IMR-90 (cell line): ENCODE data around the gene HSP90AA1. TPM values are rescaled to one million over a fixed set of nuclear protein-coding genes. Genes with fewer than 3 reads are reported as not detected.

Source experiments
- ATAC-seq: fragments of 200-7000 bp; cut with Tn5 transposase; 2 replicates; pipeline ENCODE4 v1.9.1; 2020; ENCODE audit warnings: low read depth, mild to moderate bottlenecking, moderate library complexity
- BruUV-seq: library from RNA; stranded (reverse); fragments of 400-500 nt; replicated peaks from 2 replicates; lab custom pipeline; 2021; lab: Mats Ljungman, UMichigan
- CTCF ChIA-PET: fragments of 300-600 bp; formaldehyde crosslinking; extraction: SDS; loops from one replicate; lab custom pipeline; 2021; ENCODE audit warnings: antibody characterized with exemption; lab: Yijun Ruan, JAX
- POLR2A ChIA-PET: fragments of 300-600 bp; sonication (Branson Sonifier 250); formaldehyde crosslinking; loops from one replicate; lab custom pipeline; 2022; ENCODE audit warnings: antibody characterized with exemption; ENCODE audit not compliant: unreplicated experiment; lab: Charles Lee
- DNase-seq: peaks from one replicate; pipeline ENCODE4 v3.0.0; 2013
- H2AFZ ChIP-seq: replicated peaks from 2 replicates; pipeline ENCODE3; 2013; ENCODE audit warnings: low read length, mild to moderate bottlenecking; ENCODE audit not compliant: poor library complexity
- H2AK5ac ChIP-seq: 2 replicates; pipeline ENCODE4 v1.6.1; 2013; ENCODE audit warnings: low read depth, low read length, inconsistent platforms
- H2AK9ac ChIP-seq: replicated peaks from 2 replicates; pipeline ENCODE3; 2013; ENCODE audit warnings: mild to moderate bottlenecking, low read depth, low read length, moderate library complexity; ENCODE audit not compliant: poor library complexity
- H2BK120ac ChIP-seq: 2 replicates; pipeline ENCODE4 v1.6.1; 2013; ENCODE audit warnings: low read depth, low read length, inconsistent platforms
- H2BK15ac ChIP-seq: 3 replicates; pipeline ENCODE4 v1.6.1; 2013; ENCODE audit warnings: low read depth, low read length, inconsistent platforms
- H2BK20ac ChIP-seq: 2 replicates; pipeline ENCODE4 v1.6.1; 2013; ENCODE audit warnings: low read depth, mild to moderate bottlenecking, inconsistent platforms, low read length, moderate library complexity
- H2BK5ac ChIP-seq: 2 replicates; pipeline ENCODE4 v1.6.1; 2013; ENCODE audit warnings: mild to moderate bottlenecking, low read depth, low read length, inconsistent platforms; ENCODE audit not compliant: poor library complexity, severe bottlenecking
- H3K14ac ChIP-seq: replicated peaks from 2 replicates; pipeline ENCODE4 v1.6.1; 2013; ENCODE audit warnings: low read depth, low read length, inconsistent platforms
- H3K18ac ChIP-seq: 2 replicates; pipeline ENCODE4 v1.6.1; 2013; ENCODE audit warnings: low read depth, low read length, control low read depth
- H3K23ac ChIP-seq: 2 replicates; pipeline ENCODE4 v1.6.1; 2013; ENCODE audit warnings: low read depth, low read length, inconsistent platforms
- H3K27ac ChIP-seq: 2 replicates; pipeline ENCODE4 v1.5.1; 2013; ENCODE audit warnings: mild to moderate bottlenecking, control low read depth, low read length; ENCODE audit not compliant: insufficient read depth
- H3K27me3 ChIP-seq: 2 replicates; pipeline ENCODE4 v1.6.1; 2013; ENCODE audit warnings: low read length; ENCODE audit not compliant: control insufficient read depth, insufficient read depth
- H3K36me3 ChIP-seq: 2 replicates; pipeline ENCODE4 v1.6.1; 2013; ENCODE audit warnings: low read length, mixed read lengths; ENCODE audit not compliant: control insufficient read depth, insufficient read depth
- H3K4ac ChIP-seq: 2 replicates; pipeline ENCODE4 v1.6.1; 2013; ENCODE audit warnings: low read depth, low read length, inconsistent platforms
- H3K4me1 ChIP-seq: 2 replicates; pipeline ENCODE4 v1.6.1; 2013; ENCODE audit warnings: low read length, mixed read lengths; ENCODE audit not compliant: control insufficient read depth, insufficient read depth
- H3K4me2 ChIP-seq: 2 replicates; pipeline ENCODE4 v1.6.1; 2013; ENCODE audit warnings: low read depth, mild to moderate bottlenecking, control low read depth, low read length, moderate library complexity
- H3K4me3 ChIP-seq: 2 replicates; pipeline ENCODE4 v1.5.1; 2013; ENCODE audit warnings: low read depth, mild to moderate bottlenecking, control low read depth, low read length, moderate library complexity; ENCODE audit not compliant: insufficient read depth
- H3K56ac ChIP-seq: 2 replicates; pipeline ENCODE4 v1.6.1; 2013; ENCODE audit warnings: low read length, inconsistent platforms; ENCODE audit not compliant: insufficient read depth; ENCODE audit errors: extremely low read depth
- H3K79me1 ChIP-seq, 2 experiments: 2 replicates each; pipeline ENCODE4 v1.6.1; 2013; ENCODE audit warnings: low read length in 2 of 2, inconsistent platforms in 1 of 2, low read depth in 1 of 2
- H3K9ac ChIP-seq: 2 replicates; pipeline ENCODE4 v1.6.1; 2013; ENCODE audit warnings: low read depth, low read length, control low read depth
- H3K9me1 ChIP-seq: 2 replicates; pipeline ENCODE4 v1.6.1; 2013; ENCODE audit warnings: low read length, inconsistent platforms; ENCODE audit not compliant: insufficient read depth
- H3K9me3 ChIP-seq: 2 replicates; pipeline ENCODE4 v1.6.1; 2013; ENCODE audit warnings: low read length; ENCODE audit not compliant: control insufficient read depth, insufficient read depth
- H4K20me1 ChIP-seq: 2 replicates; pipeline ENCODE4 v1.6.1; 2013; ENCODE audit warnings: low read length, inconsistent platforms; ENCODE audit not compliant: insufficient read depth
- H4K5ac ChIP-seq: 2 replicates; pipeline ENCODE4 v1.6.1; 2013; ENCODE audit warnings: mild to moderate bottlenecking, low read depth, low read length, control low read depth
- H4K8ac ChIP-seq, 2 experiments: 2 replicates each; pipeline ENCODE4 v1.6.1; 2013; ENCODE audit warnings: low read depth in 2 of 2, low read length in 2 of 2, control low read depth in 1 of 2, inconsistent platforms in 1 of 2
- H4K91ac ChIP-seq: 2 replicates; pipeline ENCODE4 v1.6.1; 2013; ENCODE audit warnings: low read depth, low read length, inconsistent platforms; ENCODE audit not compliant: insufficient read depth
- MAZ ChIP-seq: IDR thresholded peaks from 2 replicates; pipeline ENCODE4 v1.6.1; 2012; ENCODE audit warnings: low read depth, mild to moderate bottlenecking, low read length, improper control_type of control experiment, moderate library complexity, borderline replicate concordance
- WGBS, 2 experiments: methylation state at CpG; one replicate each; pipeline versions ENCODE4 v1.1.5 to v1.1.7; 2013; ENCODE audit warnings: missing lambda C conversion rate in 2 of 2; ENCODE audit not compliant: insufficient read length in 1 of 2; ENCODE audit errors: extremely low coverage in 2 of 2; 5-methylcytosine and 5-hydroxymethylcytosine counted together
- dilution Hi-C: fragments of 300-500 bp; cut with HindIII; formaldehyde crosslinking; loops from one replicate; pipeline ENCODE4 v1.14.3; 2018; ENCODE audit warnings: low sequenced_read_pairs; ENCODE audit not compliant: unreplicated experiment
- in situ Hi-C: fragments of 300-500 bp; cut with MboI; formaldehyde crosslinking; loops from 3 replicates; pipeline ENCODE4 v1.14.3; 2019; ENCODE audit warnings: low sequenced_read_pairs, inconsistent platforms, mixed read lengths
- intact Hi-C: fragments of 100-400 bp; cut with micrococcal nuclease; formaldehyde crosslinking; loops from 2 replicates; pipeline ENCODE4 v1.10.0; 2022
- polyA plus RNA-seq, 3 experiments: library from polyadenylated mRNA; depleted of rRNA; stranded (reverse); fragments of >200 nt; gene quantifications; 2 replicates each; pipeline ENCODE4 v1.2.3, GENCODE V29; 2012; ENCODE audit warnings: low replicate concordance in 1 of 3
- total RNA-seq: library from RNA; depleted of rRNA; stranded (reverse); fragments of >200 nt; gene quantifications from 2 replicates; pipeline ENCODE4 v1.2.3, GENCODE V29; 2012
- TF ChIP-seq, protein P1 (sequence below): conservative IDR thresholded peaks from 2 replicates; pipeline ENCODE4 v1.5.1; 2012; ENCODE audit warnings: mild to moderate bottlenecking, low read depth, low read length, improper control_type of control experiment

The HSP90AA1 gene
- total and polyA plus RNA-seq, 2 of the 4 experiments (the other 2 are of a cell fraction), result 535 to 578 TPM

DNA sequence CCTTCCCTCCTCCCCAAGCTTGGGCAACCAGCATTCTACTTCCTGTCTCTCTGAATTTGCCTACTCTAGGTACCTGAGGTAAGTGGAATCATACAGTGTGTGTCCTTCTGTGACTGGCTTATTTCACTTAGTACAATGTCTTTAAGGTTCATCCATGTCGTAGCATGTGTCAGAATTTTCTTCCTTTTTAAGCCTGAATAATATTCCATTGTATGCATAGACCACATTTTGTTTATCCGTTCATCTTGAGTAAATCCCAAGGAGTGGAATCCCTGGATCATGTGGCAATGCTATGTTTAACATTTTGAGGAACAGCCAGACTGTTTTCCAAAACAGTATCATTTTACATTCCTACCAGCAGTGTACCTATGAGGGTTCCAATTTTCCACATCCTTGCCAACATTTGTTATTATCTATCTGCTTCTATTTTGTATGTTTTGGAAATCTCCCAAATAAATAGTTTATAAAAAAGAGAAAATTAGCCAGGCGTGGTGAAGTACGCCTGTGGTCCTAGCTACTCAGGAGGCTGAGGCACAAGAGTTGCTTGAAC, 12.4 kb downstream of the HSP90AA1 start:
- Histone ChIP-seq H2BK120ac (peak overlapping the region; percentile 22; the same call in 1 of the 2 replicates), H3K14ac (no peak overlapping the region), H3K9ac (no peak overlapping the region), H2AFZ (no peak overlapping the region), H3K4me2 (no peak overlapping the region), H2BK20ac (no peak overlapping the region), H2AK9ac (peak overlapping the region; percentile 72), H3K27me3 (no peaks in the 10 kb centered on the region), H3K36me3 (peaks cover 18% of the 10 kb centered on the region), H3K18ac (peak overlapping the region; percentile 39; the same call in 1 of the 2 replicates), H4K20me1 (peaks cover 4% of the 10 kb centered on the region; the same call in 1 of the 2 replicates), H3K4ac (no peak overlapping the region), H4K91ac (no peak overlapping the region), H2BK5ac (peak overlapping the region; percentile 40), H4K5ac (no peak overlapping the region), H2AK5ac (peak overlapping the region; percentile 40; the same call in 1 of the 2 replicates), H3K23ac (peak overlapping the region; percentile 71; the same call in 1 of the 2 replicates), H3K4me3 (no peak overlapping the region), H3K9me1 (peaks cover 11% of the 10 kb centered on the region), H3K27ac (no peak overlapping the region), H3K4me1 (peaks cover 2% of the 10 kb centered on the region), H2BK15ac (no peak overlapping the region), H4K8ac (peak overlapping the region in 1 of 2 experiments; percentile 57; a peak in 1 of 4 replicates), H3K9me3 (no peaks in the 10 kb centered on the region), H3K56ac (no peak overlapping the region), H3K79me1 (peaks cover 0 to 1% of the 10 kb centered on the region in 2 experiments; a peak in 1 of 4 replicates)
- CTCF ChIA-PET, result no interaction called here
- peak; percentile 21 for ATAC-seq
- POLR2A ChIA-PET, result no interaction called here
- dilution Hi-C loops (no loop called here), in situ Hi-C loops (no loop called here), intact Hi-C loops (no loop called here)
- no CpG with 5 or more reads among the region's 4 CpGs for WGBS, 2 experiments
- DNase-seq, result peak; percentile 42
- no peak for TF ChIP-seq MAZ
- TF ChIP-seq, protein P1, sequence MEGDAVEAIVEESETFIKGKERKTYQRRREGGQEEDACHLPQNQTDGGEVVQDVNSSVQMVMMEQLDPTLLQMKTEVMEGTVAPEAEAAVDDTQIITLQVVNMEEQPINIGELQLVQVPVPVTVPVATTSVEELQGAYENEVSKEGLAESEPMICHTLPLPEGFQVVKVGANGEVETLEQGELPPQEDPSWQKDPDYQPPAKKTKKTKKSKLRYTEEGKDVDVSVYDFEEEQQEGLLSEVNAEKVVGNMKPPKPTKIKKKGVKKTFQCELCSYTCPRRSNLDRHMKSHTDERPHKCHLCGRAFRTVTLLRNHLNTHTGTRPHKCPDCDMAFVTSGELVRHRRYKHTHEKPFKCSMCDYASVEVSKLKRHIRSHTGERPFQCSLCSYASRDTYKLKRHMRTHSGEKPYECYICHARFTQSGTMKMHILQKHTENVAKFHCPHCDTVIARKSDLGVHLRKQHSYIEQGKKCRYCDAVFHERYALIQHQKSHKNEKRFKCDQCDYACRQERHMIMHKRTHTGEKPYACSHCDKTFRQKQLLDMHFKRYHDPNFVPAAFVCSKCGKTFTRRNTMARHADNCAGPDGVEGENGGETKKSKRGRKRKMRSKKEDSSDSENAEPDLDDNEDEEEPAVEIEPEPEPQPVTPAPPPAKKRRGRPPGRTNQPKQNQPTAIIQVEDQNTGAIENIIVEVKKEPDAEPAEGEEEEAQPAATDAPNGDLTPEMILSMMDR, result 0 out of 2 replicates have a peak, but pooled peaks have one; percentile 6
- no TSS peak for BruUV-seq
